ENCODE measurements around the gene KISS1R.

The KISS1R gene

GRCh38 chr19:929891-930258 lies 12.7 kb downstream of the KISS1R start:
- no peak for TF ChIP-seq Cebpa-rat (IDR thresholded peaks at IDR 0.05)
- Histone ChIP-seq H3K27ac (no peak overlapping the region), H3K27me3 (no peaks in the 10 kb centered on the region), H4K20me1 (peaks cover 68% of the 10 kb centered on the region), H3K36me3 (peaks cover 41% of the 10 kb centered on the region), H3K4me3 (no peak overlapping the region), H3K4me1 (peaks cover 50% of the 10 kb centered on the region), H3K9ac (no peak overlapping the region), H3K9me3 (no peaks in the 10 kb centered on the region), H3K4me2 (no peak overlapping the region)

- Histone ChIP-seq H3K27me3 (no peaks in the 10 kb centered on the region), H4K20me1 (peaks cover 90% of the 10 kb centered on the region), H3K9me3 (peaks cover 1% of the 10 kb centered on the region; the same call in 1 of the 2 replicates), H3K4me1 (peaks cover 54% of the 10 kb centered on the region), H3K36me3 (peaks cover 63% of the 10 kb centered on the region), H3K4me3 (peak overlapping the region; percentile 48; the same call in 1 of the 2 replicates), H3K9ac (peak overlapping the region; percentile 34; the same call in 1 of the 2 replicates), H3K4me2 (peak overlapping the region; percentile 96), H3K27ac (peak overlapping the region; percentile 63)
- no peak for TF ChIP-seq Cebpa-rat (IDR thresholded peaks at IDR 0.05)
Measured at GRCh38 chr19:931860-932647, 14.9 kb downstream of the KISS1R start.

DNA sequence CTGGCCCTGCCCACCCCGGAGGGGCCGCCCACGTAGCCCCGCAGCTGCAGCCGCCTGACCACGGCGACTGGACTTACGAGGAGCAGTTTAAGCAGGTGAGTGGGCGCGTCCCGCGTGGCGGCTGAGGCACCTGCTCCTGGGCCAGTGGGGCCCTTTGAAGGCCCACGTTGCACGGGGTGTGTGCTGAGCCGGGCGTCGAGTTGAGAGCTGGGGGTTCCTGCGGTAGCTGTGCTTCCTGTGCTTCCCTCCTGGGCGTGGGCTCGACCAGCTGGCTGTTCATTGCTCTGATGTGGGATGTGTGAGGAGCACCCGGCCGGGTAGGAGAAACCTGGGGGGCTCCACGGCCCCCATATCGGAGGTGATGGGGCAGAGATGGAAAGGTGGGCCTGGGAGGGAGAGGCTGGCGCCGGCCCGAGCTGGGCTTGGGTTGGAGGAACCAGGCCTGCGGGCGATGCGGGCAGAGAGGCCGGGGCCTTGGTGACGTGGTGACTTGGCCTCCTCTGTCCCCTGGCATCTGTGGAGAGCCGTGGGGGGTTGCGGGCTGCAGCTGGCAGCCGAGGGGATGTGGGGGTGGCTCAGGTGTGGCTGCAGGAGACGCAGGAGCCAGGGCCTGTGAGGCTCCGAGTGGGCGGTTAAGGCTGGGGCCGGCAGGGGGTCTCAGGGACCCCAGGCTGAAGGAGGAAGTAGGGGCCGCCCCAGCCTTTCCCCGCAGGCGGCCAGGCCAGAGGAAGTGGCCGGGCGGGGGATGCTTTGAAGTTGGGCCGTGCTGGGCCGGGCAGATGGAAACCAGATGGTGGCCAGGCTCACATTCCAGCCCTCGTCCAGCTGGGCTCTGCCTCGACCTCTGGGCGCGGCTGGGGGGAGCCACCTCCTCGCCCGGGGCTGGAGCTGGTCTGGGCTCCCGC lies 15.8 kb downstream of the KISS1R start:
- H4K20me1 ChIP-seq: peaks cover 95% of the 10 kb centered on the region
- peak overlapping the region; percentile 34; the same call in 1 of the 2 replicates for H3K9ac ChIP-seq
- H3K4me2 ChIP-seq: peak overlapping the region; percentile 96
- no peaks in the 10 kb centered on the region for H3K27me3 ChIP-seq
- peaks cover 68% of the 10 kb centered on the region for H3K36me3 ChIP-seq
- H3K9me3 ChIP-seq: peaks cover 6% of the 10 kb centered on the region; the same call in 1 of the 2 replicates
- H3K4me3 ChIP-seq: peak overlapping the region; percentile 48
- peak overlapping the region; percentile 63 for H3K27ac ChIP-seq
- no peak for TF ChIP-seq Cebpa-rat (IDR thresholded peaks at IDR 0.05)
- peaks cover 52% of the 10 kb centered on the region for H3K4me1 ChIP-seq

GRCh38 chr19:933553-933882 lies 16.4 kb downstream of the KISS1R start:
- Histone ChIP-seq H3K27me3 (no peaks in the 10 kb centered on the region), H3K4me3 (peak overlapping the region; percentile 48), H3K4me1 (peaks cover 52% of the 10 kb centered on the region), H4K20me1 (peaks cover 95% of the 10 kb centered on the region), H3K9ac (0 out of 2 replicates have a peak overlapping the region, but pooled peaks have one; percentile 34), H3K27ac (peak overlapping the region; percentile 63), H3K36me3 (peaks cover 65% of the 10 kb centered on the region), H3K4me2 (peak overlapping the region; percentile 96), H3K9me3 (peaks cover 6% of the 10 kb centered on the region; the same call in 1 of the 2 replicates)
- TF ChIP-seq Cebpa-rat (IDR thresholded peaks at IDR 0.05): no peak

DNA sequence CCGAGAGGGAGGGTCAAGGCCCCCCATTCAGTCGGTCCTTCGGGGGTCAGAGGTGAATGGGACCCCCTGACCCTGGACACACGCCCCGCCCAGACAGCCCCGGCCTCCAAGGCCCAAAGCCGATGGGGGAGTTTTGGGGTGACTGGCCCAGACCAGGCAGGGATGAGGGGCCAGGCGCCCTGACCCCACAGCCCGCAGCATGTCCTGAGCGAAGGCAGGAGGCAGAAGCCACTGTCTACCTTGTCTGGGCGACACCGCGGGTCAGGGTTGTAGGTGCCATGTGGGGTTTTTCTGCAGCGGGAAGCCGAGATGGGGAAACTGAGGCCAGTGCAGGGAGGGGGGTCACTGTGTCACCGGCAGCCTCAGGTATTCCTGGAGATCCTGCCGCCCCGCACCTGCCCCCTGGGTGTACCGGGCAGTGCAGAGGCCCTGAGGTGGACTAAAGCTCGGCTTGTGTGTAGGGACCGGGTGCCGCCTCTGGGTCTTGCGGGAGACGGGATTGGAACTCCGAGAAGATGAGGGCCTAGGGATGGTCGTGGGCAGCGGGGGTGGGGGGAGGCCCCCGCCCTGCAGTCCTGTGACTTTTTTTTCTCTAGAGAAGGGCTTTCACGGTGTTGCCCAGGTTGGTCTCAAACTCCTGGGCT lies 17.2 kb downstream of the KISS1R start:
- H3K27me3 ChIP-seq: no peaks in the 10 kb centered on the region
- no peak for TF ChIP-seq Cebpa-rat (IDR thresholded peaks at IDR 0.05)
- H3K4me3 ChIP-seq: no peak overlapping the region
- H3K4me2 ChIP-seq: peak overlapping the region; percentile 96
- peaks cover 6% of the 10 kb centered on the region; the same call in 1 of the 2 replicates for H3K9me3 ChIP-seq
- H3K4me1 ChIP-seq: peaks cover 54% of the 10 kb centered on the region
- 0 out of 2 replicates have a peak overlapping the region, but pooled peaks have one; percentile 49 for H3K27ac ChIP-seq
- H3K9ac ChIP-seq: no peak overlapping the region; the same call in 1 of the 2 replicates
- peaks cover 61% of the 10 kb centered on the region for H3K36me3 ChIP-seq
- peaks cover 97% of the 10 kb centered on the region for H4K20me1 ChIP-seq

GRCh38 chr19:934865-935479 lies 17.8 kb downstream of the KISS1R start:
- peak overlapping the region; percentile 96 for H3K4me2 ChIP-seq
- H4K20me1 ChIP-seq: peaks cover 98% of the 10 kb centered on the region
- H3K9ac ChIP-seq: no peak overlapping the region; the same call in 1 of the 2 replicates
- no peak for TF ChIP-seq Cebpa-rat (IDR thresholded peaks at IDR 0.05)
- no peaks in the 10 kb centered on the region for H3K27me3 ChIP-seq
- H3K4me3 ChIP-seq: no peak overlapping the region
- peaks cover 61% of the 10 kb centered on the region for H3K36me3 ChIP-seq
- peak overlapping the region; percentile 49 for H3K27ac ChIP-seq
- peaks cover 6% of the 10 kb centered on the region; the same call in 1 of the 2 replicates for H3K9me3 ChIP-seq
- peaks cover 60% of the 10 kb centered on the region for H3K4me1 ChIP-seq

GRCh38 chr19:936175-936546 lies 19.0 kb downstream of the KISS1R start:
- Histone ChIP-seq H3K4me3 (no peak overlapping the region), H3K36me3 (peaks cover 51% of the 10 kb centered on the region), H3K9ac (no peak overlapping the region), H4K20me1 (peaks cover 100% of the 10 kb centered on the region), H3K4me2 (no peak overlapping the region), H3K27me3 (no peaks in the 10 kb centered on the region), H3K9me3 (peaks cover 6% of the 10 kb centered on the region; the same call in 1 of the 2 replicates), H3K27ac (no peak overlapping the region), H3K4me1 (peaks cover 72% of the 10 kb centered on the region)
- TF ChIP-seq Cebpa-rat (IDR thresholded peaks at IDR 0.05): no peak

DNA sequence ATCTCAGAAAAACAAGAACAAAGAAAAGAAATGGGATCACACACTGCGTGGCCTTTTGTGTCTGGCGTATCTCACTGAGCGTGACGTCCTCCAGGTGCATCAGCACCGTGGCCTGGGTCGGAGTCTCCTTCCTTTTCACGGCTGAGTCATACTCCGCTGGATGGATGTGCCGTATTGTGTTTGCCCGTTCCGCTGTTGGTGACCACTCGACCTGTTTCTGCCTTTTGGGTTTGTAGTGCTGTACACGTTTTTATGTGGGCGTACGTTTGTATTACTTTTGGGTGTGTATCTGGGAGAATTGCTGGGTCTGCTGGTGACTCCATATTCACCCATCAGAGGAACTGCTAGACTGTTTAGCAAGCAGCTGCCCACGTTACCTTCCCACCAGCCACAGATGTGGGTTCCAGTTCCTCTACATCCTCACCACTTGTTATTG lies 20.1 kb downstream of the KISS1R start:
- Histone ChIP-seq H3K27ac (no peak overlapping the region), H3K4me3 (no peak overlapping the region), H3K9ac (no peak overlapping the region), H3K4me1 (peaks cover 77% of the 10 kb centered on the region), H3K27me3 (no peaks in the 10 kb centered on the region), H3K36me3 (peaks cover 47% of the 10 kb centered on the region), H3K4me2 (no peak overlapping the region), H3K9me3 (peaks cover 6% of the 10 kb centered on the region; the same call in 1 of the 2 replicates), H4K20me1 (peaks cover 100% of the 10 kb centered on the region)
- TF ChIP-seq Cebpa-rat (IDR thresholded peaks at IDR 0.05): no peak

Measured in BLaER1 (cell line).